Neural cell (in vitro differentiated cells): Measurements from ENCODE around the gene SLCO2B1. TPM values are rescaled to one million over a fixed set of nuclear protein-coding genes. Genes with fewer than 3 reads are reported as not detected.

Source experiments
- polyA plus RNA-seq: library from polyadenylated mRNA; depleted of rRNA; stranded (reverse); fragments of >200 nt; gene quantifications from 2 replicates; pipeline ENCODE4 v1.2.3, GENCODE V29; 2014

SLCO2B1 gene
- polyA plus RNA-seq, 1 donor from 2014 or later: not detected

Other genes starting within 250 kb of the SLCO2B1 start
- gene XRRA1, start 202.0 kb upstream of the SLCO2B1 start, polyA plus RNA-seq: 2.7 and 10.3 TPM in 2 replicates
- gene SPCS2, start 201.8 kb upstream of the SLCO2B1 start, polyA plus RNA-seq: 84.7 and 99.4 TPM in 2 replicates
- gene NEU3, start 162.2 kb upstream of the SLCO2B1 start, polyA plus RNA-seq: 16.3 and 16.9 TPM in 2 replicates
- not detected in 2 replicates for gene OR2AT4, start 54.2 kb upstream of the SLCO2B1 start, polyA plus RNA-seq
- gene TPBGL, start 89.7 kb downstream of the SLCO2B1 start, polyA plus RNA-seq: not detected in 2 replicates
- 5.7 and 10.5 TPM in 2 replicates for gene ARRB1, start 200.6 kb downstream of the SLCO2B1 start, polyA plus RNA-seq
- gene RPS3, start 248.4 kb downstream of the SLCO2B1 start, polyA plus RNA-seq: 1,292 and 1,440 TPM in 2 replicates